Kidney (tissue), 14 donors: Measurements from ENCODE around the gene KIRREL3. TPM values are rescaled to one million over a fixed set of nuclear protein-coding genes. Genes with fewer than 3 reads are reported as not detected.

Source experiments
- DNase-seq, 5 donors: peaks; one replicate each; pipeline ENCODE4 v3.0.0-alpha.2; 2013 to 2020
- FAIRE-seq: peaks from 2 replicates; lab custom pipeline; 2012; peaks lifted over from hg19 to GRCh38; lab: Jason Lieb, UNC
- H3K27ac ChIP-seq, 2 donors: one replicate each; pipeline ENCODE4 v1.7.0; 2013; ENCODE audit warnings: low read depth in 2 of 2, low read length in 2 of 2, inconsistent platforms in 1 of 2
- H3K27me3 ChIP-seq: one replicate; pipeline ENCODE4 v1.7.1; 2013; ENCODE audit warnings: low read length, inconsistent platforms; ENCODE audit not compliant: control insufficient read depth, insufficient read depth
- H3K36me3 ChIP-seq, 3 donors: one replicate each; pipeline versions ENCODE4 v1.7.0 to v1.7.1; 2013; ENCODE audit warnings: low read length in 3 of 3, control low read depth in 1 of 3, inconsistent platforms in 1 of 3; ENCODE audit not compliant: insufficient read depth in 3 of 3, control insufficient read depth in 2 of 3
- H3K4me1 ChIP-seq, 3 donors: one replicate each; pipeline versions ENCODE4 v1.7.0 to v1.7.1; 2013; ENCODE audit warnings: low read length in 3 of 3, inconsistent platforms in 1 of 3, low read depth in 1 of 3; ENCODE audit not compliant: control insufficient read depth in 2 of 3, insufficient read depth in 2 of 3
- H3K4me3 ChIP-seq, 3 donors: one replicate each; pipeline versions ENCODE4 v1.7.0 to v1.8.1; 2013; ENCODE audit warnings: low read length in 3 of 3, control low read depth in 1 of 3, inconsistent platforms in 1 of 3
- H3K9ac ChIP-seq, 3 donors: one replicate each; pipeline versions ENCODE4 v1.7.0 to v1.7.1; 2013; ENCODE audit warnings: low read length in 3 of 3, control low read depth in 1 of 3, inconsistent platforms in 1 of 3
- H3K9me3 ChIP-seq, 3 donors: one replicate each; pipeline versions ENCODE4 v1.7.0 to v1.7.1; 2013; ENCODE audit warnings: low read length in 3 of 3, control low read depth in 1 of 3, inconsistent platforms in 1 of 3; ENCODE audit not compliant: control insufficient read depth in 2 of 3, insufficient read depth in 1 of 3
- intact Hi-C: fragments of 100-400 bp; cut with DNase I; formaldehyde crosslinking; loops from one replicate; pipeline ENCODE4 v1.11.1; 2022
- polyA plus RNA-seq: library from polyadenylated mRNA; stranded (reverse); fragments of 350-450 nt; fragmentation: Illumina TruSeq; extraction: RNeasy Lipid Tissue Mini Kit (QIAGEN cat#74804); gene quantifications from one replicate; pipeline ENCODE4 v1.2.3, GENCODE V29; 2014; ENCODE audit warnings: low read depth, low replicate concordance; ENCODE audit not compliant: insufficient read depth
- total RNA-seq: library from RNA; stranded (reverse); fragmentation: NEBNext Ultra II Directional; extraction: Animal tissue kit (Norgen Biotek cat#: 25700); gene quantifications from one replicate; pipeline ENCODE4 v1.2.1, GENCODE V29; 2021
- TF ChIP-seq, protein P1 (sequence below): IDR thresholded peaks from 3 replicates; pipeline ENCODE4 v1.5.1; 2012; ENCODE audit warnings: mild to moderate bottlenecking, moderate library complexity, borderline replicate concordance; ENCODE audit not compliant: insufficient read depth; ENCODE audit errors: extremely low read depth
- donor health status: control.
- donor health status: control.
- donor health status: control.
- donor health status: control.
- donor health status: control.
- donor health status: DM: yes; HTN: yes; CAD: no.
- donor health status: Normal renal cell carcinoma (clear cell type).

Gene KIRREL3
- total and polyA plus RNA-seq, 2 donors from 2014 or later, result 0.19 to 0.22 TPM

DNA sequence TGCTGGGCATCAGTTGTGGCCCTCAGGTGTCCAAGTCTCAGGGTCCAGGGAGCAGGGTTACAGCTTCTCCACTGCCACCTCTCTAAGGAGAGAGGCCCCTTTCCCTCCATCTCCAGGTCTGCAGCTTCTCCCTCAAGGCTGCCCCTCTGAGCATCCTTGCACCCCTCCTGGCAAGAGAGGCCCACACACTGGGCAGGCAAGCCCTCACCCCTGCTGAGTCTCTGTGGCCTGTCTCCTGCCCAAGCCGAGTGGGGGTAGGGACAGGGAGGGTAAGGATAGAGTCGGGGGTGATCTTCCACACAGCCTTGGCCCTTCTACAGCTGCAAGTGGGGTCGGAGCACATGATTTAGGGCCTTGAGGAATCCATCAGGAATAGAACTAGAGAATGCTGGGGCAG lies 568.5 kb downstream of the KIRREL3 start:
- H3K27me3 ChIP-seq, result no peaks in the 10 kb centered on the region
- no peaks in the 10 kb centered on the region for H3K36me3 ChIP-seq
- no peaks in the 10 kb centered on the region for H3K9me3 ChIP-seq
- no peak overlapping the region for H3K27ac ChIP-seq
- FAIRE-seq (no peak), DNase-seq (no peak)
- no peak overlapping the region for H3K9ac ChIP-seq
- TF ChIP-seq, protein P1, sequence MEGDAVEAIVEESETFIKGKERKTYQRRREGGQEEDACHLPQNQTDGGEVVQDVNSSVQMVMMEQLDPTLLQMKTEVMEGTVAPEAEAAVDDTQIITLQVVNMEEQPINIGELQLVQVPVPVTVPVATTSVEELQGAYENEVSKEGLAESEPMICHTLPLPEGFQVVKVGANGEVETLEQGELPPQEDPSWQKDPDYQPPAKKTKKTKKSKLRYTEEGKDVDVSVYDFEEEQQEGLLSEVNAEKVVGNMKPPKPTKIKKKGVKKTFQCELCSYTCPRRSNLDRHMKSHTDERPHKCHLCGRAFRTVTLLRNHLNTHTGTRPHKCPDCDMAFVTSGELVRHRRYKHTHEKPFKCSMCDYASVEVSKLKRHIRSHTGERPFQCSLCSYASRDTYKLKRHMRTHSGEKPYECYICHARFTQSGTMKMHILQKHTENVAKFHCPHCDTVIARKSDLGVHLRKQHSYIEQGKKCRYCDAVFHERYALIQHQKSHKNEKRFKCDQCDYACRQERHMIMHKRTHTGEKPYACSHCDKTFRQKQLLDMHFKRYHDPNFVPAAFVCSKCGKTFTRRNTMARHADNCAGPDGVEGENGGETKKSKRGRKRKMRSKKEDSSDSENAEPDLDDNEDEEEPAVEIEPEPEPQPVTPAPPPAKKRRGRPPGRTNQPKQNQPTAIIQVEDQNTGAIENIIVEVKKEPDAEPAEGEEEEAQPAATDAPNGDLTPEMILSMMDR, result no peak
- H3K4me3 ChIP-seq, result no peak overlapping the region
- intact Hi-C loops, result no loop called here
- no peaks in the 10 kb centered on the region for H3K4me1 ChIP-seq

DNA sequence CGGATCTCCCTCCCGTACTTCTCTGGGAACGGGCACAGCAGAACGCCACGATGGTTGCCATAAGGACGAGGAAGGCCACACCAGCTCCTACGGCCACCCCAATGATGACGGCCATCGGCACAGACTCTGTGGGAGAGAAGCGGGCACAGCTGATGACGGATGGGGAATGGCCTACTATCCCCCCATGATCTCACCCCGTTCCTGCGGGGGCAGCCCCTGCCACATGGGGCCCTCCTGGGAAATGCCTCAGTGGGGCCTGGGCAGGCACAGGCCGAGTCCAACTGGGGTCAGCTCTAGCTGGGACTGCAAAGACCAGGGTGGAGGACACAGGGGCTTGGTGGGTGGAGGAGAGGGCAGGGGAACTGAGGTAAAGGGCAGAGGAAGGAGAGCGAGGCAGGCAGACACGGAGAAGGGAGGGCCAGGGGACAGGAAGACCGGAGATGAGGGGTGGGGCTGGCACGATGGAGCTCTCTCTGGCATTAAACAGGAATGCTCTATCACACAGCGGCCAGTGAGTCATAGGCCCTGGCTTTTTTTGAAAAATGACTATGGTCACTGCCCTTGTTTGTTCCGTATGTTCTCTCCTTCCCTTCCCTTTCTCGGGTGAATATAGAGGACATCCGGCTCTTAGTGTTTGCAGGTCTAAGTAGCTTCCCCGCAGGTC lies 569.0 kb downstream of the KIRREL3 start:
- H3K27ac ChIP-seq, result no peak overlapping the region
- no peaks in the 10 kb centered on the region for H3K4me1 ChIP-seq
- no peak overlapping the region for H3K9ac ChIP-seq
- DNase-seq (no peak), FAIRE-seq (no peak)
- H3K4me3 ChIP-seq, result no peak overlapping the region
- TF ChIP-seq, protein P1, result no peak
- intact Hi-C loops, result no loop called here
- H3K36me3 ChIP-seq, result no peaks in the 10 kb centered on the region
- no peaks in the 10 kb centered on the region for H3K9me3 ChIP-seq
- no peaks in the 10 kb centered on the region for H3K27me3 ChIP-seq

DNA sequence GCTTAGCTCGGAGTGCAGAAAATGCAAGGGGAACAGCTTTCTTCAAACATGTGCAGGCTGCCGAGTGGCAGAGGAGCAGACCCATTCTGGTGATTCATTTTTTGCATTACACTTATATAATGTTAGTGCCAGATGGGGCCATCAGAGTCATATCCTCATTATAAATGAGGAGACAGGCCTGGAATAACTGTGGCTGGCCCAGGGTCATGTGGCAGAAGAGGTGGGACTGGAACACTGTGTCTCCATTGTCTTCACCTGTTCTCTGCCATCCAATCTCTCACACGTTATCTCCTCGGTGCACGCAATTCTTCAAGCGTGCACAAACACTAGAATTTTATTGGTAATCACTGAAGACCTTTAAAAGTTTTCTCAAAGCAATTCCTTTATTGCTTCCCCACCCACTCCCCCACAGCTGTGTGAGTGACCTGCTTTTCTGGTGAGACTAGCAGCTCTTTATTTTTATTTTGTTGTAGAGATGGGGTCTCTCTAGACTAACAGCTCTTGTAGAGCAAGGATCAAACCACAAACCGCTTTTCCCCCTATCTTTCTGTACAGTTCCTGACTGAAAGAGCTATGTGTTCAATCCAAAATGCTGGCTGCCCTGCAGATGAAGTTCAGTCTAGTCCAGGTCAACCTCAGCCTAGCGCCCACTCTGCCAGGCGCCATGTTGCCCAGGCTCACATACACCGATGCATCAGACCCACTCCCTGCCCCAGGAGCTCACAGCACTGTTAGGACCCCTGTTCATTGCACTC lies 569.8 kb downstream of the KIRREL3 start:
- Histone ChIP-seq H3K36me3 (no peaks in the 10 kb centered on the region), H3K9ac (no peak overlapping the region), H3K4me1 (no peaks in the 10 kb centered on the region), H3K9me3 (no peaks in the 10 kb centered on the region), H3K27ac (no peak overlapping the region), H3K27me3 (no peaks in the 10 kb centered on the region), H3K4me3 (no peak overlapping the region)
- TF ChIP-seq, protein P1, result no peak
- DNase-seq, result no peak
- no peak for FAIRE-seq
- intact Hi-C loops, result no loop called here
